ENCODE data around the gene SERPINF2. TPM values are rescaled to one million over a fixed set of nuclear protein-coding genes. Genes with fewer than 3 reads are reported as not detected.

Gene SERPINF2
- total RNA-seq, 1 donor from 2014 or later = 0.37 TPM

GRCh38 chr17:1746975-1747543, 4.4 kb downstream of the SERPINF2 start:
- DNase-seq = no peak
- H3K9me3 Mint-ChIP-seq (ENCODE audit: unreplicated experiment) = no peaks in the 10 kb centered on the region
- no peak overlapping the region for H3K4me3 Mint-ChIP-seq (ENCODE audit: unreplicated experiment)
- no peak overlapping the region for H3K27ac Mint-ChIP-seq (ENCODE audit: unreplicated experiment)
- no peak for TF ChIP-seq CTCF (IDR thresholded peaks at IDR 0.05; ENCODE audit: partially characterized antibody, unreplicated experiment)
- peaks cover 2% of the 10 kb centered on the region for H3K27me3 Mint-ChIP-seq (ENCODE audit: unreplicated experiment)
- H3K36me3 Mint-ChIP-seq (ENCODE audit: unreplicated experiment) = no peaks in the 10 kb centered on the region
- H3K4me1 Mint-ChIP-seq (ENCODE audit: low read depth, unreplicated experiment) = no peaks in the 10 kb centered on the region

- H3K27ac Mint-ChIP-seq (ENCODE audit: unreplicated experiment) = no peak overlapping the region
- no peak for TF ChIP-seq CTCF (IDR thresholded peaks at IDR 0.05; ENCODE audit: partially characterized antibody, unreplicated experiment)
These were observed 8.0 kb downstream of the SERPINF2 start for GRCh38 chr17:1750628-1751027.

GRCh38 chr17:1752425-1753262, 10.0 kb downstream of the SERPINF2 start:
- no peak for DNase-seq
- no peak overlapping the region for H3K4me3 Mint-ChIP-seq (ENCODE audit: unreplicated experiment)
- no peaks in the 10 kb centered on the region for H3K36me3 Mint-ChIP-seq (ENCODE audit: unreplicated experiment)
- TF ChIP-seq CTCF (IDR thresholded peaks at IDR 0.05; ENCODE audit: partially characterized antibody, unreplicated experiment) = no peak
- H3K27ac Mint-ChIP-seq (ENCODE audit: unreplicated experiment) = no peak overlapping the region
- H3K9me3 Mint-ChIP-seq (ENCODE audit: unreplicated experiment) = no peaks in the 10 kb centered on the region
- no peaks in the 10 kb centered on the region for H3K4me1 Mint-ChIP-seq (ENCODE audit: low read depth, unreplicated experiment)
- H3K27me3 Mint-ChIP-seq (ENCODE audit: unreplicated experiment) = peaks cover 4% of the 10 kb centered on the region

More at GRCh38 chr17:1750628-1751027, 8.0 kb downstream of the SERPINF2 start:
- Mint-ChIP-seq H3K9me3 (ENCODE audit: unreplicated experiment) (no peaks in the 10 kb centered on the region), H3K27me3 (ENCODE audit: unreplicated experiment) (peaks cover 3% of the 10 kb centered on the region), H3K4me1 (ENCODE audit: low read depth, unreplicated experiment) (no peaks in the 10 kb centered on the region), H3K36me3 (ENCODE audit: unreplicated experiment) (no peaks in the 10 kb centered on the region), H3K4me3 (ENCODE audit: unreplicated experiment) (no peak overlapping the region)
- no peak for DNase-seq

- Mint-ChIP-seq H3K9me3 (ENCODE audit: unreplicated experiment) (no peaks in the 10 kb centered on the region), H3K27me3 (ENCODE audit: unreplicated experiment) (peaks cover 9% of the 10 kb centered on the region), H3K4me3 (ENCODE audit: unreplicated experiment) (no peak overlapping the region), H3K4me1 (ENCODE audit: low read depth, unreplicated experiment) (no peaks in the 10 kb centered on the region), H3K36me3 (ENCODE audit: unreplicated experiment) (no peaks in the 10 kb centered on the region), H3K27ac (ENCODE audit: unreplicated experiment) (no peak overlapping the region)
- DNase-seq = no peak
- no peak for TF ChIP-seq CTCF (IDR thresholded peaks at IDR 0.05; ENCODE audit: partially characterized antibody, unreplicated experiment)
These were observed 11.2 kb downstream of the SERPINF2 start for GRCh38 chr17:1753767-1754429.
